Adrenal gland (tissue), 12 donors: ENCODE measurements around the gene CGB3. TPM values are rescaled to one million over a fixed set of nuclear protein-coding genes. Genes with fewer than 3 reads are reported as not detected.
A peak's percentile ranks its signal among the peaks of the same experiment; 100 is the strongest.

ENCODE experiments used
- DNase-seq, 7 donors: peaks; one replicate each; pipeline ENCODE4 v3.0.0-alpha.2; 2019 to 2020
- H3K27ac ChIP-seq, 5 donors: fragments of 200-600 bp; sonication (generic) in 4 of 5; 1 replicate in 3 of 5; 2 replicates in 2 of 5; pipeline versions ENCODE4 v1.5.1 to v1.8.0; 2016 to 2020; ENCODE audit warnings: mild to moderate bottlenecking in 1 of 5
- H3K27me3 ChIP-seq: fragments of 200-600 bp; 2 replicates; pipeline ENCODE4 v1.8.0; 2021
- H3K36me3 ChIP-seq, 2 donors: fragments of 200-600 bp; replicated peaks in 1 of 2; 1 replicate in 1 of 2; 2 replicates in 1 of 2; pipeline versions ENCODE4 v1.5.1 to v1.8.0; 2018 to 2022
- H3K4me1 ChIP-seq, 2 donors: fragments of 200-600 bp; replicated peaks in 1 of 2; 1 replicate in 1 of 2; 2 replicates in 1 of 2; pipeline versions ENCODE4 v1.5.1 to v1.8.0; 2018 to 2021
- H3K4me3 ChIP-seq, 4 donors: fragments of 200-600 bp; sonication (generic) in 3 of 4; one replicate each; pipeline ENCODE4 v1.5.1; 2016 to 2018
- H3K9me3 ChIP-seq, 3 donors: fragments of 200-600 bp; sonication (generic) in 1 of 3; replicated peaks in 1 of 3; 1 replicate in 2 of 3; 2 replicates in 1 of 3; pipeline versions ENCODE4 v1.5.1 to v1.8.0; 2016 to 2021
- POLR2A ChIP-seq, 2 donors: fragments of 450-650 bp; IDR thresholded peaks; one replicate each; pipeline ENCODE4 v1.6.1; 2017; ENCODE audit warnings: antibody characterized with exemption in 2 of 2, mild to moderate bottlenecking in 2 of 2, moderate library complexity in 1 of 2
- WGBS, 4 donors: extraction: QIAGEN DNeasy Blood & Tissue Kit in 2 of 4; methylation state at CpG; one replicate each; pipeline versions ENCODE4 v1.1.5 to v1.1.7; 2013 to 2017; 5-methylcytosine and 5-hydroxymethylcytosine counted together
- intact Hi-C, 2 donors: fragments of 100-400 bp; cut with DNase I; formaldehyde crosslinking; loops; one replicate each; pipeline versions ENCODE4 v1.14.1 to v1.15.0; 2022 to 2023
- microRNA-seq, 3 donors: library from miRNA; unstranded; fragments of <30 nt; microRNA quantifications; one replicate each; pipeline ENCODE4, GENCODE V29; 2017 to 2020
- polyA plus RNA-seq, 3 donors: library from polyadenylated mRNA; stranded (reverse); fragments of 200-250 nt in 2 of 3; fragments of 350-450 nt in 1 of 3; fragmentation: Illumina TruSeq in 1 of 3; extraction: RNeasy Lipid Tissue Mini Kit (QIAGEN cat#74804) in 1 of 3; gene quantifications; one replicate each; pipeline ENCODE4 v1.2.3, GENCODE V29; 2013 to 2014
- small RNA-seq, 2 donors: library from RNA; depleted of rRNA; stranded (forward); fragments of <200 nt; gene quantifications; one replicate each; pipeline ENCODE3, GENCODE V24; 2016
- total RNA-seq, 9 donors: library from RNA; depleted of rRNA in 4 of 9; stranded (reverse); fragments of >200 nt in 4 of 9; fragments of 120-200 nt in 1 of 9; fragmentation: NEBNext Ultra II Directional in 1 of 9; extraction: Animal tissue kit (Norgen Biotek cat#: 25700) in 1 of 9; gene quantifications; one replicate each; pipeline versions ENCODE4 v1.1.0 to v1.2.4, GENCODE V29; 2013 to 2023
- TF ChIP-seq, protein P1 (sequence below), 6 experiments: fragments of 450-650 bp in 4 of 6; fragments of 200-600 bp in 2 of 6; sonication (generic) in 1 of 6; IDR thresholded peaks; 1 replicate in 5 of 6; 2 replicates in 1 of 6; pipeline versions ENCODE4 v1.5.1 to v1.8.0; 2016 to 2021; ENCODE audit warnings: antibody characterized with exemption in 6 of 6, mild to moderate bottlenecking in 2 of 6, moderate library complexity in 1 of 6
- donor health status: healthy with polysubstance abuse.
- donor health status: Bipolar disorder and iron deficiency.
- donor health status: DM: yes; HTN: yes; CAD: no.
- donor health status: DM: no; HTN: no; CAD: no.
- donor health status: DM: no; HTN: no; CAD: no.
- donor health status: DM: yes; HTN: yes; CAD: no.

CGB3 gene
- total and polyA plus RNA-seq, 12 donors, result not detected

DNA sequence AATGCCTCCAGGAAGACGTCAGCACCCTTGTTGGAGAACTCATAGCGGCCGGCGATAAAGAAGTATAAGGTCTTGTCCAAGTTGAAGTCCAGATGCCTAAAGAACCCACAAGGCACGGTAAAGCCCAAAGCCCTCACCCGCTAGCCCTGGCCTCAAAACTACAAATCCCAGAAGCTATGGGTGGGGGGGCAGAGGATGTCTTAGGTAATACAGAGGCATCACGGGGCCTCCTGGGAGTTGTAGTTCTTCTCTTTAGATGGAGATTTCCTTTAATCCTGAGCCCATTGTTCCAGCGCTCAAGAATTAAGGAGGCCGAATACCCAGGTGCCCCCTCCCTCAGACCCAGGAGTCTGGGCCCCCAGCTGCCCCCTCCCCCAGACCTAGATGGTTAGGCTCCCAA is 41.9 kb downstream of the CGB3 start:
- Histone ChIP-seq H3K4me1 (peaks cover 0 to 18% of the 10 kb centered on the region in 2 donors), H3K9me3 (no peaks in the 10 kb centered on the region), H3K27me3 (no peaks in the 10 kb centered on the region), H3K27ac (no peak overlapping the region), H3K36me3 (peaks cover 0 to 70% of the 10 kb centered on the region in 2 donors), H3K4me3 (no peak overlapping the region)
- 87 to 98% (median 96%) methylated on average over 9 of the region's 9 CpGs for WGBS, 4 donors
- TF ChIP-seq, protein P1, sequence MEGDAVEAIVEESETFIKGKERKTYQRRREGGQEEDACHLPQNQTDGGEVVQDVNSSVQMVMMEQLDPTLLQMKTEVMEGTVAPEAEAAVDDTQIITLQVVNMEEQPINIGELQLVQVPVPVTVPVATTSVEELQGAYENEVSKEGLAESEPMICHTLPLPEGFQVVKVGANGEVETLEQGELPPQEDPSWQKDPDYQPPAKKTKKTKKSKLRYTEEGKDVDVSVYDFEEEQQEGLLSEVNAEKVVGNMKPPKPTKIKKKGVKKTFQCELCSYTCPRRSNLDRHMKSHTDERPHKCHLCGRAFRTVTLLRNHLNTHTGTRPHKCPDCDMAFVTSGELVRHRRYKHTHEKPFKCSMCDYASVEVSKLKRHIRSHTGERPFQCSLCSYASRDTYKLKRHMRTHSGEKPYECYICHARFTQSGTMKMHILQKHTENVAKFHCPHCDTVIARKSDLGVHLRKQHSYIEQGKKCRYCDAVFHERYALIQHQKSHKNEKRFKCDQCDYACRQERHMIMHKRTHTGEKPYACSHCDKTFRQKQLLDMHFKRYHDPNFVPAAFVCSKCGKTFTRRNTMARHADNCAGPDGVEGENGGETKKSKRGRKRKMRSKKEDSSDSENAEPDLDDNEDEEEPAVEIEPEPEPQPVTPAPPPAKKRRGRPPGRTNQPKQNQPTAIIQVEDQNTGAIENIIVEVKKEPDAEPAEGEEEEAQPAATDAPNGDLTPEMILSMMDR (IDR thresholded peaks at IDR 0.05), result no peak
- no peak for TF ChIP-seq POLR2A (IDR thresholded peaks at IDR 0.05)
- DNase-seq, result no peak
- intact Hi-C loops, result no loop called here

DNA sequence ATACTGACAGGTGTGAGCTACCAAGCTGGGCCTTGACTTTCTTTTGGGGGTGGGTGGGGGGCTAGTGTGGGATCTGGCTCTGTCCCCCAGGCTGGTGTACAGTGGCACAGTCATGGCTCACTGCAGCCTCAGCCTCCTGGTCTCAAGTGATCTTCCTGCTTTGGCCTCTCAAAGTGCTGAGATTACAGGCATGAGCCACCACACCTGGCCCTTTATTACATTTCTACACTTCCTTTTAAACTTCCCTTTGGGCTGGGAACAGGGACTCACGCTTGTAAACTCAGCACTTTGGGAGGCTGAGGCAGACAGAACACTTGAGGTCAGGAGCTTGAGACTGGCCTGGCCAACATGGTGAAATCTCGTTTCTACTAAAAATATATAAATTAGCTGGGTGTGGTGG is 47.1 kb downstream of the CGB3 start:
- Histone ChIP-seq H3K27ac (peak overlapping the region in 1 of 5 donors; percentile 22), H3K27me3 (no peaks in the 10 kb centered on the region), H3K36me3 (peaks cover 0 to 40% of the 10 kb centered on the region in 2 donors), H3K9me3 (no peaks in the 10 kb centered on the region), H3K4me1 (peaks cover 0 to 18% of the 10 kb centered on the region in 2 donors), H3K4me3 (no peak overlapping the region)
- no peak for DNase-seq
- no peak for TF ChIP-seq POLR2A (IDR thresholded peaks at IDR 0.05)
- TF ChIP-seq, protein P1 (IDR thresholded peaks at IDR 0.05), result no peak
- intact Hi-C loops, result no loop called here
- 72 to 88% (median 78%) methylated on average over 2 of the region's 2 CpGs for WGBS, 4 donors

DNA sequence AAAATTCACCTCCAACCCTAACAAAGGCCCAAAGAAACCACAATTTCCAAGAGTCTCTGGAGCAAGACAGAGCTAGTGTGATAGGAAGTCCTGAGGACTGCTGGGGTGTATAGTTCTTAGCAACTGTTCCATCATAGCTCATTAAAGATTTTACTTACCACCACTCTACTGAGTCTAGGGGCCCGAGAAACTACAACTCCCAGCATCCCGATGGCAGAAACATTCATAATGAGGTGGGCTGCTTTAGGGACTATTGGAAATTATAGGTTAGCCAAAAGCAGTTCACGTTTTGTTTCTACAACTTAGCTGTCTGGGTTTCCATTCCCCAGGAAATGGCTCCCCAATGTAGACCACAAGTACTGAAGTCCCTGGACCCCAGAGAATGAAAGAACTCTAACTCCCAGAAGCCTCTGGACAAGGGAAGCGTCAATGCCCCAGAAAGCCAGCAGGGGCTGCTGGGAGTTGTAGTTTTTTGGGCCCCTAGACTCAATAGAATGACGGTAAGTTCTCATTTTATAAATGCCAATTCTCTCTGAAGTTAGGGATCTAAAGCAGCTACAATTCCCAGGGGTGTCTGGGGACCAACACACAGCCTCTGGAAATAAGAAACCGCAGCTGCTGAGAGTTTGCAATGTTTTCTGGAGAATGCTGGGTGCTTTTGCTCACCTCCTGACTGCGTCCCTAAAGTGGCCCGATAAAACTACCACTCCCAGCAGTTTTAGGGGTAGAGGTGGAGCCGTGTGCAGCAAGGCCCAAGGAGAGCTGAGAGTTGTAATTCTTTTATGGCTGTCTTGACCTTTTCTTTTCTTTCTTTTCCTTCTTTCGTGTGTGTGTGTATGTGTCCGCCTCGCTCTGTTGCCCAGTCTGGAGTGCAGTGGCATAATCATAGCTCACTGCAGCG is 47.9 kb downstream of the CGB3 start:
- TF ChIP-seq POLR2A (IDR thresholded peaks at IDR 0.05), result no peak
- TF ChIP-seq, protein P1 (IDR thresholded peaks at IDR 0.05), result no peak
- no peaks in the 10 kb centered on the region for H3K27me3 ChIP-seq
- H3K36me3 ChIP-seq, result peaks cover 0 to 31% of the 10 kb centered on the region in 2 donors
- H3K4me3 ChIP-seq, result no peak overlapping the region
- no peaks in the 10 kb centered on the region for H3K9me3 ChIP-seq
- 88 to 91% (median 89%) methylated on average over 13 of the region's 13 CpGs for WGBS, 4 donors
- no peak overlapping the region for H3K27ac ChIP-seq
- H3K4me1 ChIP-seq, result peaks cover 0 to 18% of the 10 kb centered on the region in 2 donors
- intact Hi-C loops, result no loop called here
- DNase-seq, result peak in 1 of 7 donors; percentile 19

Small RNA genes lying within 50 kb of the gene (microRNA-seq; reads per million reads assigned to microRNA genes)
- 0 to 0.28 (median 0) reads per million in 3 donors for gene MIR6798

Small RNA genes lying within 50 kb of the gene (small RNA-seq; reads per million reads assigned to genes)
- 0 reads per million in 2 donors for gene MIR6798

Other genes starting within 250 kb of the CGB3 start
- 100 to 1,000 TPM in 7 of 9 donors, 10 to 100 TPM in 2; 57.5 to 163 (median 107) TPM for gene BCAT2, start 213.3 kb downstream of the CGB3 start, total RNA-seq
- gene BCAT2, start 213.3 kb downstream of the CGB3 start, polyA plus RNA-seq, result 100 to 1,000 TPM in 1 of 3 donors, 10 to 100 TPM in 2; 82.9 to 114 (median 87.6) TPM
- 10 to 100 TPM; 18.9 to 63.0 (median 40.1) TPM for gene HSD17B14, start 187.8 kb downstream of the CGB3 start, total RNA-seq
- 100 to 1,000 TPM in 2 of 3 donors, 1 to 10 TPM in 1; 7.4 to 178 (median 135) TPM for gene HSD17B14, start 187.8 kb downstream of the CGB3 start, polyA plus RNA-seq
- 10 to 100 TPM in 8 of 9 donors, 1 to 10 TPM in 1; 4.5 to 65.1 (median 24.5) TPM for gene PLEKHA4, start 155.7 kb downstream of the CGB3 start, total RNA-seq
- gene PLEKHA4, start 155.7 kb downstream of the CGB3 start, polyA plus RNA-seq, result 10 to 100 TPM in 2 of 3 donors, 1 to 10 TPM in 1; 7.1 to 74.6 (median 70.8) TPM
- 10 to 100 TPM; 18.2 to 54.6 (median 39.4) TPM for gene PPP1R15A, start 151.9 kb downstream of the CGB3 start, total RNA-seq
- gene PPP1R15A, start 151.9 kb downstream of the CGB3 start, polyA plus RNA-seq, result 100 to 1,000 TPM in 1 of 3 donors, 10 to 100 TPM in 2; 49.2 to 174 (median 73.3) TPM
- under 1 TPM in 5 of 9 donors, not detected in 4; 0.14 to 0.72 (median 0.27) TPM for gene TULP2, start 125.6 kb downstream of the CGB3 start, total RNA-seq
- under 1 TPM in 1 of 3 donors, not detected in 2; 0.07 TPM for gene TULP2, start 125.6 kb downstream of the CGB3 start, polyA plus RNA-seq
- 100 to 1,000 TPM; 117 to 581 (median 289) TPM for gene NUCB1, start 124.0 kb downstream of the CGB3 start, total RNA-seq
- 100 to 1,000 TPM in 2 of 3 donors, 10 to 100 TPM in 1; 98.8 to 189 (median 175) TPM for gene NUCB1, start 124.0 kb downstream of the CGB3 start, polyA plus RNA-seq
- gene DHDH, start 90.6 kb downstream of the CGB3 start, total RNA-seq, result under 1 TPM in 4 of 9 donors, not detected in 5; 0.17 to 0.56 (median 0.33) TPM
- 1 to 10 TPM in 1 of 3 donors, under 1 TPM in 2; 0.27 to 2.8 (median 0.47) TPM for gene DHDH, start 90.6 kb downstream of the CGB3 start, polyA plus RNA-seq
- gene BAX, start 69.5 kb downstream of the CGB3 start, total RNA-seq, result 10 to 100 TPM; 18.1 to 79.0 (median 56.1) TPM
- 10 to 100 TPM; 21.5 to 61.3 (median 41.0) TPM for gene BAX, start 69.5 kb downstream of the CGB3 start, polyA plus RNA-seq
- over 10,000 TPM in 1 of 9 donors, 1,000 to 10,000 TPM in 8; 3,284 to 11,726 (median 3,862) TPM for gene FTL, start 59.0 kb downstream of the CGB3 start, total RNA-seq
- 1,000 to 10,000 TPM; 2,288 to 7,123 (median 4,274) TPM for gene FTL, start 59.0 kb downstream of the CGB3 start, polyA plus RNA-seq
- gene GYS1, start 31.0 kb downstream of the CGB3 start, total RNA-seq, result 10 to 100 TPM; 23.7 to 63.9 (median 36.9) TPM
- 10 to 100 TPM; 35.2 to 45.9 (median 37.7) TPM for gene GYS1, start 31.0 kb downstream of the CGB3 start, polyA plus RNA-seq
- gene RUVBL2, start 30.4 kb downstream of the CGB3 start, total RNA-seq, result 100 to 1,000 TPM in 2 of 9 donors, 10 to 100 TPM in 7; 45.4 to 143 (median 76.8) TPM
- 10 to 100 TPM; 41.3 to 93.3 (median 70.7) TPM for gene RUVBL2, start 30.4 kb downstream of the CGB3 start, polyA plus RNA-seq
- gene LHB, start 7.2 kb downstream of the CGB3 start, total RNA-seq, result 1 to 10 TPM in 3 of 9 donors, under 1 TPM in 1, not detected in 5; 0.74 to 6.5 (median 1.4) TPM
- gene LHB, start 7.2 kb downstream of the CGB3 start, polyA plus RNA-seq, result 1 to 10 TPM in 2 of 3 donors, under 1 TPM in 1; 0.38 to 8.8 (median 6.0) TPM
- not detected for gene CGB2, start 7.6 kb upstream of the CGB3 start, total RNA-seq
- gene CGB2, start 7.6 kb upstream of the CGB3 start, polyA plus RNA-seq, result not detected
- gene CGB1, start 12.6 kb upstream of the CGB3 start, total RNA-seq, result under 1 TPM in 1 of 9 donors, not detected in 8; 0.53 TPM
- not detected for gene CGB1, start 12.6 kb upstream of the CGB3 start, polyA plus RNA-seq
- not detected for gene CGB5, start 19.5 kb upstream of the CGB3 start, total RNA-seq
- under 1 TPM in 1 of 3 donors, not detected in 2; 0.72 TPM for gene CGB5, start 19.5 kb upstream of the CGB3 start, polyA plus RNA-seq
- not detected for gene CGB8, start 24.8 kb upstream of the CGB3 start, total RNA-seq
- not detected for gene CGB8, start 24.8 kb upstream of the CGB3 start, polyA plus RNA-seq
- gene CGB7, start 33.4 kb upstream of the CGB3 start, total RNA-seq, result under 1 TPM in 2 of 9 donors, not detected in 7; 0.15 to 0.28 TPM
- under 1 TPM in 2 of 3 donors, not detected in 1; 0.13 to 0.97 TPM for gene CGB7, start 33.4 kb upstream of the CGB3 start, polyA plus RNA-seq
- gene NTF4, start 40.5 kb upstream of the CGB3 start, total RNA-seq, result under 1 TPM in 1 of 9 donors, not detected in 8; 0.55 TPM
- not detected for gene NTF4, start 40.5 kb upstream of the CGB3 start, polyA plus RNA-seq
- gene KCNA7, start 48.4 kb upstream of the CGB3 start, total RNA-seq, result not detected
- not detected for gene KCNA7, start 48.4 kb upstream of the CGB3 start, polyA plus RNA-seq
- gene SNRNP70, start 61.1 kb upstream of the CGB3 start, total RNA-seq, result 100 to 1,000 TPM; 109 to 443 (median 221) TPM
- gene SNRNP70, start 61.1 kb upstream of the CGB3 start, polyA plus RNA-seq, result 1,000 to 10,000 TPM in 1 of 3 donors, 100 to 1,000 TPM in 2; 114 to 1,255 (median 535) TPM
- gene LIN7B, start 90.0 kb upstream of the CGB3 start, total RNA-seq, result 10 to 100 TPM in 4 of 9 donors, 1 to 10 TPM in 5; 4.9 to 15.3 (median 9.5) TPM
- 10 to 100 TPM in 2 of 3 donors, 1 to 10 TPM in 1; 4.4 to 35.2 (median 32.9) TPM for gene LIN7B, start 90.0 kb upstream of the CGB3 start, polyA plus RNA-seq
- 1 to 10 TPM in 8 of 9 donors, under 1 TPM in 1; 0.94 to 4.7 (median 1.8) TPM for gene C19orf73, start 94.8 kb upstream of the CGB3 start, total RNA-seq
- 1 to 10 TPM; 1.1 to 8.2 (median 4.5) TPM for gene C19orf73, start 94.8 kb upstream of the CGB3 start, polyA plus RNA-seq
- gene PPFIA3, start 95.2 kb upstream of the CGB3 start, total RNA-seq, result 10 to 100 TPM in 6 of 9 donors, 1 to 10 TPM in 3; 6.1 to 21.5 (median 14.7) TPM
- 10 to 100 TPM in 2 of 3 donors, 1 to 10 TPM in 1; 2.9 to 60.2 (median 27.3) TPM for gene PPFIA3, start 95.2 kb upstream of the CGB3 start, polyA plus RNA-seq
- gene HRC, start 131.1 kb upstream of the CGB3 start, total RNA-seq, result 10 to 100 TPM in 1 of 9 donors, 1 to 10 TPM in 7, under 1 TPM in 1; 0.77 to 28.4 (median 2.8) TPM
- gene HRC, start 131.1 kb upstream of the CGB3 start, polyA plus RNA-seq, result 1 to 10 TPM; 2.1 to 2.5 (median 2.4) TPM
- gene TRPM4, start 133.5 kb upstream of the CGB3 start, total RNA-seq, result 10 to 100 TPM in 6 of 9 donors, 1 to 10 TPM in 3; 6.8 to 25.1 (median 15.4) TPM
- gene TRPM4, start 133.5 kb upstream of the CGB3 start, polyA plus RNA-seq, result 10 to 100 TPM in 2 of 3 donors, 1 to 10 TPM in 1; 4.2 to 56.3 (median 20.6) TPM